Measurements from ENCODE around the gene ENTREP3. TPM values are rescaled to one million over a fixed set of nuclear protein-coding genes. Genes with fewer than 3 reads are reported as not detected.

Gene ENTREP3
- total and polyA plus RNA-seq, 10 donors, result 6.5 to 19.3 (median 11.9) TPM

GRCh38 chr1:155269381-155269780 is 14.1 kb upstream of the ENTREP3 start:
- 93 to 98% (median 95%) methylated on average over 21 of the region's 21 CpGs for WGBS, 5 donors
- TF ChIP-seq POLR2A (IDR thresholded peaks at IDR 0.05) (no peak), POLR2AphosphoS5 (IDR thresholded peaks at IDR 0.05) (peak in 1 of 3 donors; percentile 20)
- TF ChIP-seq, protein P1, sequence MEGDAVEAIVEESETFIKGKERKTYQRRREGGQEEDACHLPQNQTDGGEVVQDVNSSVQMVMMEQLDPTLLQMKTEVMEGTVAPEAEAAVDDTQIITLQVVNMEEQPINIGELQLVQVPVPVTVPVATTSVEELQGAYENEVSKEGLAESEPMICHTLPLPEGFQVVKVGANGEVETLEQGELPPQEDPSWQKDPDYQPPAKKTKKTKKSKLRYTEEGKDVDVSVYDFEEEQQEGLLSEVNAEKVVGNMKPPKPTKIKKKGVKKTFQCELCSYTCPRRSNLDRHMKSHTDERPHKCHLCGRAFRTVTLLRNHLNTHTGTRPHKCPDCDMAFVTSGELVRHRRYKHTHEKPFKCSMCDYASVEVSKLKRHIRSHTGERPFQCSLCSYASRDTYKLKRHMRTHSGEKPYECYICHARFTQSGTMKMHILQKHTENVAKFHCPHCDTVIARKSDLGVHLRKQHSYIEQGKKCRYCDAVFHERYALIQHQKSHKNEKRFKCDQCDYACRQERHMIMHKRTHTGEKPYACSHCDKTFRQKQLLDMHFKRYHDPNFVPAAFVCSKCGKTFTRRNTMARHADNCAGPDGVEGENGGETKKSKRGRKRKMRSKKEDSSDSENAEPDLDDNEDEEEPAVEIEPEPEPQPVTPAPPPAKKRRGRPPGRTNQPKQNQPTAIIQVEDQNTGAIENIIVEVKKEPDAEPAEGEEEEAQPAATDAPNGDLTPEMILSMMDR (IDR thresholded peaks at IDR 0.05 in 8 of 11, conservative IDR thresholded peaks at IDR 0.05 in 3 of 11), result no peak
- intact Hi-C loops (cut with DNase I; ENCODE audit: low total_unique reads), result no loop called here

DNA sequence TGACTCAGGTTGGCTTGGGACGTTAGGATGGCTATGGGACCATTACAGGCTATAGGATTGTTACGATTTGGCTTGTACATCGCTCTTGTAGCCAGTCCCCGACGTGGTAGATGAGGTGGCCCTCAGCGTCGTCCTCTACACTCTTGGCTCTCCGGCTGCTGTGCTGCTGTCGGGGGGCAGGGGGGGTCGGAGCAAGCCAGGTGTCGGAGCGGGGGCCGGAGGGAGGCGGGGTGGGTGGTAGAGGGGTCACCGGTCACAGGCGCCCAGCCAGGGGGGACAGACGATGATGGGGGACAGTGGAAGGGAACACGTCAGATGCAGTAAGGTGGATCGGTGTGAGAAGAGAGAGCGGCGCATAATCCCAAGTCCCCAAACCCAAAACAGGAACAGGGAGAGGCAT is 13.3 kb upstream of the ENTREP3 start:
- TF ChIP-seq, protein P1 (IDR thresholded peaks at IDR 0.05 in 8 of 11, conservative IDR thresholded peaks at IDR 0.05 in 3 of 11), result no peak
- TF ChIP-seq POLR2AphosphoS5 (IDR thresholded peaks at IDR 0.05), result no peak
- TF ChIP-seq POLR2A (IDR thresholded peaks at IDR 0.05), result no peak
- peak; percentile 56 for DNase-seq
- Histone ChIP-seq H3K4me1 (peaks cover 8 to 29% (median 26%) of the 10 kb centered on the region in 6 donors), H3K27me3 (replicated peaks in 1 of 7) (no peaks in the 10 kb centered on the region), H3K27ac (no peak overlapping the region), H3K9me3 (no peaks in the 10 kb centered on the region), H3K4me3 (no peak overlapping the region), H3K36me3 (peaks cover 15 to 85% (median 76%) of the 10 kb centered on the region in 6 donors)
- WGBS, 5 donors, result 91 to 96% (median 95%) methylated on average over 17 to 21 of the region's 21 CpGs
- intact Hi-C loops (cut with DNase I; ENCODE audit: low total_unique reads), result no loop called here

More at GRCh38 chr1:155269381-155269780, 14.1 kb upstream of the ENTREP3 start:
- Histone ChIP-seq H3K27ac (no peak overlapping the region), H3K4me1 (peaks cover 11 to 37% (median 31%) of the 10 kb centered on the region in 6 donors), H3K9me3 (no peaks in the 10 kb centered on the region), H3K36me3 (peaks cover 15 to 77% (median 68%) of the 10 kb centered on the region in 6 donors), H3K27me3 (replicated peaks in 1 of 7) (no peaks in the 10 kb centered on the region), H3K4me3 (no peak overlapping the region)
- peak; percentile 55 for DNase-seq

DNA sequence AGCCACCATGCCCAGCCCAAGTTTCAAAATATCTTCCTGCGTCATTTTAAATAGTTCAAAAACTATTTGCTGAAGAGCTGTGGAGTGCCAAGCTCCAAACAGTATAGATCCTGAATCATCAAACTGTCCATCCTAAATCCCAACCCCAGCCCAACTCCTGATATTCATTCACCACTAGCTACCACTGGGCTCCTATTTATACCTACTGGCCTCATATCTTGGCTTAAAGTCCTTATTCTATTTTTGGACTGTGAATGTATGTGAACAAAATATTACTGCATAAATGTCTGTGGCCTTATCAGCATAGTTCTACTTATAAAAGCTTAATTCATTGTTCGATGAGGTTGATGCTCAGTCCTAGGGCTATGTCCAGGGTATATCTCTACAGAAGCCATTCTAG is 12.1 kb upstream of the ENTREP3 start:
- intact Hi-C loops (cut with DNase I; ENCODE audit: low total_unique reads), result no loop called here

GRCh38 chr1:155266553-155266952 is 11.3 kb upstream of the ENTREP3 start:
- intact Hi-C loops (cut with DNase I; ENCODE audit: low total_unique reads), result no loop called here

More for the DNA sequence above, 12.1 kb upstream of the ENTREP3 start:
- Histone ChIP-seq H3K4me1 (peaks cover 8 to 31% (median 26%) of the 10 kb centered on the region in 6 donors), H3K4me3 (no peak overlapping the region), H3K9me3 (no peaks in the 10 kb centered on the region), H3K27ac (no peak overlapping the region), H3K36me3 (peaks cover 15 to 95% (median 82%) of the 10 kb centered on the region in 6 donors), H3K27me3 (replicated peaks in 1 of 7) (no peaks in the 10 kb centered on the region)
- WGBS, 5 donors, result 92 to 100% (median 96%) methylated on average over 2 of the region's 2 CpGs
- TF ChIP-seq, protein P1 (IDR thresholded peaks at IDR 0.05 in 8 of 11, conservative IDR thresholded peaks at IDR 0.05 in 3 of 11), result no peak
- TF ChIP-seq POLR2AphosphoS5 (IDR thresholded peaks at IDR 0.05) (no peak), POLR2A (IDR thresholded peaks at IDR 0.05) (no peak)
- DNase-seq, result no peak

More at GRCh38 chr1:155266553-155266952, 11.3 kb upstream of the ENTREP3 start:
- DNase-seq, result peak; percentile 64
- WGBS, 5 donors, result 79 to 93% (median 91%) methylated on average over 6 of the region's 6 CpGs
- H3K9me3 ChIP-seq, result no peaks in the 10 kb centered on the region
- TF ChIP-seq POLR2A (IDR thresholded peaks at IDR 0.05), result no peak
- no peak for TF ChIP-seq POLR2AphosphoS5 (IDR thresholded peaks at IDR 0.05)
- TF ChIP-seq, protein P1 (IDR thresholded peaks at IDR 0.05 in 8 of 11, conservative IDR thresholded peaks at IDR 0.05 in 3 of 11), result no peak
- H3K4me3 ChIP-seq, result no peak overlapping the region
- H3K27ac ChIP-seq, result no peak overlapping the region
- peaks cover 15 to 89% (median 82%) of the 10 kb centered on the region in 6 donors for H3K36me3 ChIP-seq
- peaks cover 4 to 30% (median 23%) of the 10 kb centered on the region in 6 donors for H3K4me1 ChIP-seq
- H3K27me3 ChIP-seq (replicated peaks in 1 of 7), result no peaks in the 10 kb centered on the region
